HL-60 (cell line): Measurements from ENCODE around the gene PLAAT3.

Experiments
- DNase-seq, 2 experiments: peaks; one replicate each; pipeline ENCODE4 v3.0.0-alpha.2; 2010 to 2020; ENCODE audit warnings: low read depth in 1 of 2, low spot score in 1 of 2
- H3K27ac ChIP-seq: fragments of 250-450 bp; sonication (Bioruptor Pico); replicated peaks from 2 replicates; pipeline ENCODE4 v1.5.1; 2020; ENCODE audit warnings: mild to moderate bottlenecking, moderate library complexity
- H3K27me3 ChIP-seq: fragments of 250-450 bp; sonication (Bioruptor Pico); 2 replicates; pipeline ENCODE4 v1.5.1; 2021; ENCODE audit warnings: mild to moderate bottlenecking, moderate library complexity; ENCODE audit not compliant: insufficient read depth, poor library complexity, severe bottlenecking
- H3K4me3 ChIP-seq: replicated peaks from 2 replicates; pipeline ENCODE4 v1.5.1; 2011; ENCODE audit warnings: mild to moderate bottlenecking, control low read depth, low read length; ENCODE audit not compliant: insufficient read depth
- GABPA ChIP-seq: IDR thresholded peaks from 2 replicates; pipeline ENCODE4 v1.6.1; 2012; ENCODE audit warnings: low read depth
- POLR2AphosphoS5 ChIP-seq: IDR thresholded peaks from 2 replicates; pipeline ENCODE4 v1.6.1; 2012; ENCODE audit warnings: low read depth
- SPI1 ChIP-seq: IDR thresholded peaks from 2 replicates; pipeline ENCODE4 v1.6.1; 2012; ENCODE audit warnings: low read depth, mild to moderate bottlenecking, borderline replicate concordance
- TF ChIP-seq, protein P1 (sequence below): IDR thresholded peaks from one replicate; pipeline ENCODE4 v1.5.1; 2011; ENCODE audit warnings: low read length, control low read depth, inconsistent platforms; ENCODE audit not compliant: insufficient read depth
- TF ChIP-seq, protein P2 (sequence below): IDR thresholded peaks from 2 replicates; pipeline ENCODE4 v1.6.1; 2012; ENCODE audit warnings: low read depth; ENCODE audit not compliant: insufficient replicate concordance

The PLAAT3 gene

GRCh38 chr11:63610604-63611394 is 3.4 kb downstream of the PLAAT3 start:
- TF ChIP-seq, protein P1, sequence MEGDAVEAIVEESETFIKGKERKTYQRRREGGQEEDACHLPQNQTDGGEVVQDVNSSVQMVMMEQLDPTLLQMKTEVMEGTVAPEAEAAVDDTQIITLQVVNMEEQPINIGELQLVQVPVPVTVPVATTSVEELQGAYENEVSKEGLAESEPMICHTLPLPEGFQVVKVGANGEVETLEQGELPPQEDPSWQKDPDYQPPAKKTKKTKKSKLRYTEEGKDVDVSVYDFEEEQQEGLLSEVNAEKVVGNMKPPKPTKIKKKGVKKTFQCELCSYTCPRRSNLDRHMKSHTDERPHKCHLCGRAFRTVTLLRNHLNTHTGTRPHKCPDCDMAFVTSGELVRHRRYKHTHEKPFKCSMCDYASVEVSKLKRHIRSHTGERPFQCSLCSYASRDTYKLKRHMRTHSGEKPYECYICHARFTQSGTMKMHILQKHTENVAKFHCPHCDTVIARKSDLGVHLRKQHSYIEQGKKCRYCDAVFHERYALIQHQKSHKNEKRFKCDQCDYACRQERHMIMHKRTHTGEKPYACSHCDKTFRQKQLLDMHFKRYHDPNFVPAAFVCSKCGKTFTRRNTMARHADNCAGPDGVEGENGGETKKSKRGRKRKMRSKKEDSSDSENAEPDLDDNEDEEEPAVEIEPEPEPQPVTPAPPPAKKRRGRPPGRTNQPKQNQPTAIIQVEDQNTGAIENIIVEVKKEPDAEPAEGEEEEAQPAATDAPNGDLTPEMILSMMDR = no peak
- TF ChIP-seq GABPA (no peak), POLR2AphosphoS5 (no peak), SPI1 (no peak)
- TF ChIP-seq, protein P2, sequence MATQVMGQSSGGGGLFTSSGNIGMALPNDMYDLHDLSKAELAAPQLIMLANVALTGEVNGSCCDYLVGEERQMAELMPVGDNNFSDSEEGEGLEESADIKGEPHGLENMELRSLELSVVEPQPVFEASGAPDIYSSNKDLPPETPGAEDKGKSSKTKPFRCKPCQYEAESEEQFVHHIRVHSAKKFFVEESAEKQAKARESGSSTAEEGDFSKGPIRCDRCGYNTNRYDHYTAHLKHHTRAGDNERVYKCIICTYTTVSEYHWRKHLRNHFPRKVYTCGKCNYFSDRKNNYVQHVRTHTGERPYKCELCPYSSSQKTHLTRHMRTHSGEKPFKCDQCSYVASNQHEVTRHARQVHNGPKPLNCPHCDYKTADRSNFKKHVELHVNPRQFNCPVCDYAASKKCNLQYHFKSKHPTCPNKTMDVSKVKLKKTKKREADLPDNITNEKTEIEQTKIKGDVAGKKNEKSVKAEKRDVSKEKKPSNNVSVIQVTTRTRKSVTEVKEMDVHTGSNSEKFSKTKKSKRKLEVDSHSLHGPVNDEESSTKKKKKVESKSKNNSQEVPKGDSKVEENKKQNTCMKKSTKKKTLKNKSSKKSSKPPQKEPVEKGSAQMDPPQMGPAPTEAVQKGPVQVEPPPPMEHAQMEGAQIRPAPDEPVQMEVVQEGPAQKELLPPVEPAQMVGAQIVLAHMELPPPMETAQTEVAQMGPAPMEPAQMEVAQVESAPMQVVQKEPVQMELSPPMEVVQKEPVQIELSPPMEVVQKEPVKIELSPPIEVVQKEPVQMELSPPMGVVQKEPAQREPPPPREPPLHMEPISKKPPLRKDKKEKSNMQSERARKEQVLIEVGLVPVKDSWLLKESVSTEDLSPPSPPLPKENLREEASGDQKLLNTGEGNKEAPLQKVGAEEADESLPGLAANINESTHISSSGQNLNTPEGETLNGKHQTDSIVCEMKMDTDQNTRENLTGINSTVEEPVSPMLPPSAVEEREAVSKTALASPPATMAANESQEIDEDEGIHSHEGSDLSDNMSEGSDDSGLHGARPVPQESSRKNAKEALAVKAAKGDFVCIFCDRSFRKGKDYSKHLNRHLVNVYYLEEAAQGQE = no peak
- Histone ChIP-seq H3K4me3 (no peak overlapping the region), H3K27ac (no peak overlapping the region)

GRCh38 chr11:63609971-63610580 is 4.2 kb downstream of the PLAAT3 start:
- Histone ChIP-seq H3K4me3 (no peak overlapping the region), H3K27ac (no peak overlapping the region), H3K27me3 (peaks cover 20% of the 10 kb centered on the region)
- DNase-seq = no peak
- TF ChIP-seq GABPA = no peak
- TF ChIP-seq POLR2AphosphoS5 = no peak
- TF ChIP-seq, protein P2 = no peak
- TF ChIP-seq, protein P1 = no peak
- no peak for TF ChIP-seq SPI1

More at GRCh38 chr11:63610604-63611394, 3.4 kb downstream of the PLAAT3 start:
- H3K27me3 ChIP-seq = peaks cover 20% of the 10 kb centered on the region
- no peak for DNase-seq

- no peak for TF ChIP-seq POLR2AphosphoS5
- no peak for TF ChIP-seq GABPA
- no peak for TF ChIP-seq SPI1
- TF ChIP-seq, protein P1 = no peak
- TF ChIP-seq, protein P2 = no peak
- Histone ChIP-seq H3K27me3 (peaks cover 18% of the 10 kb centered on the region), H3K4me3 (no peak overlapping the region), H3K27ac (no peak overlapping the region)
- no peak for DNase-seq
Observed at GRCh38 chr11:63609536-63609935, 4.7 kb downstream of the PLAAT3 start.
